Retinal pigment epithelial cell (primary cell): Measurements from ENCODE around the gene KBTBD12.

Experiments used
- DNase-seq: peaks from one replicate; pipeline ENCODE4 v3.0.0-alpha.2; 2010; ENCODE audit warnings: low read depth
- H3K4me3 ChIP-seq: 2 replicates; pipeline ENCODE4 v1.5.1; 2011; ENCODE audit warnings: mild to moderate bottlenecking, low read length, control low read depth, moderate library complexity
- CTCF ChIP-seq: conservative IDR thresholded peaks from 2 replicates; pipeline ENCODE4 v1.5.1; 2011; ENCODE audit warnings: low read depth, low read length, control low read depth, inconsistent platforms

The KBTBD12 gene

GRCh38 chr3:127984241-127984975 lies 69.4 kb downstream of the KBTBD12 start:
- H3K4me3 ChIP-seq: no peak overlapping the region
- DNase-seq: no peak
- TF ChIP-seq CTCF: no peak

GRCh38 chr3:127985216-127985615 lies 70.2 kb downstream of the KBTBD12 start:
- no peak overlapping the region for H3K4me3 ChIP-seq

GRCh38 chr3:127985655-127986225 lies 70.7 kb downstream of the KBTBD12 start:
- no peak overlapping the region for H3K4me3 ChIP-seq
- no peak for TF ChIP-seq CTCF
- no peak for DNase-seq

More at GRCh38 chr3:127985216-127985615, 70.2 kb downstream of the KBTBD12 start:
- DNase-seq: no peak
- TF ChIP-seq CTCF: no peak

- no peak for TF ChIP-seq CTCF
- no peak overlapping the region for H3K4me3 ChIP-seq
- no peak for DNase-seq
These were observed 71.8 kb downstream of the KBTBD12 start for GRCh38 chr3:127986803-127987202.

- no peak for DNase-seq
- no peak overlapping the region for H3K4me3 ChIP-seq
- no peak for TF ChIP-seq CTCF
These were observed 72.4 kb downstream of the KBTBD12 start for GRCh38 chr3:127987309-127987995.

- no peak for DNase-seq
- no peak overlapping the region for H3K4me3 ChIP-seq
- no peak for TF ChIP-seq CTCF
These were observed 73.9 kb downstream of the KBTBD12 start for GRCh38 chr3:127988770-127989557.
